ENCODE results near the gene DACT2.

The DACT2 gene

GRCh38 chr6:168349718-168350210, 30.2 kb upstream of the DACT2 start:
- no peak for DNase-seq (ENCODE audit: low spot score)

- DNase-seq (ENCODE audit: low spot score), result no peak
Observed at GRCh38 chr6:168348186-168348585, 28.6 kb upstream of the DACT2 start.

GRCh38 chr6:168347615-168348014, 28.0 kb upstream of the DACT2 start:
- DNase-seq (ENCODE audit: low spot score), result no peak

- no peak for DNase-seq (ENCODE audit: low spot score)
Observed at GRCh38 chr6:168347053-168347452, 27.5 kb upstream of the DACT2 start.

GRCh38 chr6:168345896-168346754, 26.5 kb upstream of the DACT2 start:
- no peak for DNase-seq (ENCODE audit: low spot score)

- DNase-seq (ENCODE audit: low spot score), result no peak
Observed at GRCh38 chr6:168345266-168345665, 25.7 kb upstream of the DACT2 start.

GRCh38 chr6:168344338-168344737, 24.8 kb upstream of the DACT2 start:
- DNase-seq (ENCODE audit: low spot score), result no peak

- no peak for DNase-seq (ENCODE audit: low spot score)
Observed at GRCh38 chr6:168343239-168344150, 23.9 kb upstream of the DACT2 start.

GRCh38 chr6:168342636-168343035, 23.1 kb upstream of the DACT2 start:
- DNase-seq (ENCODE audit: low spot score), result no peak

- DNase-seq (ENCODE audit: low spot score), result no peak
Observed at GRCh38 chr6:168341280-168341900, 21.8 kb upstream of the DACT2 start.

- no peak for DNase-seq (ENCODE audit: low spot score)
Observed at GRCh38 chr6:168340819-168341218, 21.2 kb upstream of the DACT2 start.

GRCh38 chr6:168338777-168339176, 19.2 kb upstream of the DACT2 start:
- no peak for DNase-seq (ENCODE audit: low spot score)

GRCh38 chr6:168336967-168337366, 17.4 kb upstream of the DACT2 start:
- DNase-seq (ENCODE audit: low spot score), result no peak

- DNase-seq (ENCODE audit: low spot score), result no peak
Observed at GRCh38 chr6:168333989-168334388, 14.4 kb upstream of the DACT2 start.

GRCh38 chr6:168333491-168333890, 13.9 kb upstream of the DACT2 start:
- no peak for DNase-seq (ENCODE audit: low spot score)

- DNase-seq (ENCODE audit: low spot score), result no peak
Observed at GRCh38 chr6:168333039-168333438, 13.5 kb upstream of the DACT2 start.

GRCh38 chr6:168332020-168332419, 12.4 kb upstream of the DACT2 start:
- no peak for DNase-seq (ENCODE audit: low spot score)

- no peak for DNase-seq (ENCODE audit: low spot score)
Observed at GRCh38 chr6:168331058-168331457, 11.5 kb upstream of the DACT2 start.

- no peak for DNase-seq (ENCODE audit: low spot score)
Observed at GRCh38 chr6:168330403-168330802, 10.8 kb upstream of the DACT2 start.

GRCh38 chr6:168328086-168328485, 8.5 kb upstream of the DACT2 start:
- DNase-seq (ENCODE audit: low spot score), result no peak

GRCh38 chr6:168326294-168327261, 7.0 kb upstream of the DACT2 start:
- DNase-seq (ENCODE audit: low spot score), result no peak
